Brain pericyte (primary cell): Measurements from ENCODE around the gene KRTAP2-1.
"Not testable (repeated sequence)": the region's sequence is repeated elsewhere in the genome, so short reads cannot be mapped to it uniquely, and the experiment has no call there.

Experiments
- DNase-seq: peaks from one replicate; pipeline ENCODE4 v3.0.0-alpha.2; 2012; ENCODE audit warnings: low read depth, low spot score

KRTAP2-1 gene

DNA sequence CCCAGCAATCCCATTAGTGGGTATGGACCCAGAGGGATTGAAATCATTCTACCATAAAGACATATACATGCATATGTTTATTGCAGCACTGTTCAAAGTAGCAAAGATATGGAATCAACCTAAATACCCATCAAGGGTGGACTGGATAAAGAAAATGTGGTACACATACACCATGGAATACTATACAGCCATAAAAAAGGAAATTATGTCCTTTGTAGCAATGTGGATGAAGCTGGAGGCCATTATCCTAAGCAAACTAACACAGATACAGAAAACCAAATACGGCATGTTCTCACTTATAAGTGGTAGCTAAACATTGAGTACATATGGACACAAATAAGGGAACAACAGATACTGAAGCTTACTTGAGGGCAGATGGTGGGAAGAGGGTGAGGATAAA lies 10.4 kb upstream of the KRTAP2-1 start:
- DNase-seq, result no peak

DNA sequence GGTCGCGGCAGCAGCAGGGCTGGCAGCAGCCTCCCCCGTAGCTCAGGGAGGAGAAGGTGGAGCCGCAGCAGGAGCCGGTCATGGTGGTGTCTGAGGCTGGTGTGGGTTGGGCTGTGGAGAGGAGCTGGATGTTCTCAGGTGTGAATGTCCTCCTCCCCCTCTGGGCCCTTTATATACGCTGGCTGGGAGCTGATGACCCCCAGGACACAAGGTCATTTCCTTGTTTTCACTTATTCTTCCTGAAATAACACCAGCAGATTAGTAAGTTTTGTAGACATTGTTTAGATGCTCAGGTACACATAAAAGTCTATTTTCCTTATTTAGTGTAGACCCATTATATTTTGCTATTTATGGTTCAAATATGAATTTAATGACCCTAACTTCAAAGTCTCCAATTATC lies 8.0 kb upstream of the KRTAP2-1 start, which contains the start of gene KRTAP2-2:
Gene KRTAP2-2, minus strand, starts transcription at position 101 of the 400 bp plus-strand sequence. Its CDS starts 19 bp downstream, at position 82.
- DNase-seq, result not testable (repeated sequence)

DNA sequence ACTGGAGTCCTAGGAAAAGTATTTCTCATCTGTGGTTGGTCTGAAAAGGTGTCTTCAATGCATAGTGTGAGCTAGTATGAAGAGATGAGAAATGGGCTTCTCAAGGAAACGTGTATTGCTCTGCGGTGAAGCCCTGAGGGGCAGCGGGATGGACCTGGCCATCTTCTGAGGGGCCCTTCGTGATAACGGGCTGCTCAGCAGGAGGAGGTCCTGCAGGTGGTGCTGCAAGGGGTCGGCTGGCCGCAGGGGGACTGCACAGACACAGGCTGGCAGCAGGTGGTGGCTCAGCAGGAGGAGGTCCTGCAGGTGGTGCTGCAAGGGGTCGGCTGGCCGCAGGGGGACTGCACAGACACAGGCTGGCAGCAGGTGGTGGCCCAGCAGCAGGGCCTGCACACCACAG lies 7.4 kb upstream of the KRTAP2-1 start:
- DNase-seq, result not testable (repeated sequence)

DNA sequence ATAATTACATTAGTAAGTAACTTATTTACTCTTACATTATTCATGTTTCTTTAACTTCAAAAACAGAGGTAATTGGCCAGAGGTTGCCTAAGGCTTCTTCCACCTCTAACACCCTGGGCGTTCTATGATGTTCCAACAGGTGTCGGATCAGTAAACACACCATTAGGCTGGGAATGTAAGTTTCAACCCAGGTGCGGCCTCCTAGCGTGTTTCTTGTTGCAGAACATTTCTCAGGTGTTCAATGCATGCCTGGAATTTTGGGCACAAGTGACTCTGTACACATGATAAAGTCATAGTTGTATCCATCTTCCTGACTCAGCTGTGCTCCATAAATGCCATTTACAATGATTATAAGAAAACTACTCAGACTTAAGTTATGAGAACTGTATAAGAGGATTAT lies 6.9 kb upstream of the KRTAP2-1 start:
- DNase-seq, result no peak

DNA sequence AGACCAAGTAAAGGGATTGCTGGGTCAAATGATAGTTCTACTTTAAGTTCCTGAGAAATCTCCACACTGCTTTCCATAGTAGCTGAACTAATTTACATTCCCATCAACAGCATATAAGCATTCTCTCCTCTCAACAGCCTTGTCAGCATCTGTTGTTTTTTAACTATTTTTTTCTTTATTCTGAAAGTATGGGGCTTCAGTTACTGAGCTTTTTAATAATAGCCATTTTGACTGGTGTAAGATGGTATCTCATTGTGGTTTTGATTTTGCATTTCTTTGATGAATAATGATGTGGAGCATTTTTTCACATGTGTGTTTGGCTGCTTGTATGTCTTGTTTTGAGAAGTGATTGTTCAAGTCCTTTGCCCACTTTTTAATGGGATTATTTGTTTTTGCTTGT lies 5.5 kb upstream of the KRTAP2-1 start:
- DNase-seq, result no peak

DNA sequence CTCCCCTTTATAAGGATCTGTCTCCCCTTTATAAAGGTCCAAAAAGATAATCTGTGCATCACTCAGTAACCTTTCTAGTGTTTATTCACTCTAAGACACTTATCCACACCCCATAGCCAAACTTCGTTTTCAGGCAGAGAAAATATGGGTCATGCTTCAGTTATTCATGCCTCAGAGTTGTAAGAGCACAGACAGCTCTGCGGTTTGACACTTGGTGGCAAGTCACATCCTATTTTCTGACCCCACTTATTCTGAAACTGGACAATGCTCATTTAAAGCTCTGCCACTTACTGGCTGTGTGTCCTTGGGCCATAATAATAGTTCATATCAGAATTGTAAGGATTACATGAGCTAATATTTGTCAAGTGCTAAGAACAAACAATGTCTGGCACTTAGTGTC lies 2.0 kb upstream of the KRTAP2-1 start:
- no peak for DNase-seq

DNA sequence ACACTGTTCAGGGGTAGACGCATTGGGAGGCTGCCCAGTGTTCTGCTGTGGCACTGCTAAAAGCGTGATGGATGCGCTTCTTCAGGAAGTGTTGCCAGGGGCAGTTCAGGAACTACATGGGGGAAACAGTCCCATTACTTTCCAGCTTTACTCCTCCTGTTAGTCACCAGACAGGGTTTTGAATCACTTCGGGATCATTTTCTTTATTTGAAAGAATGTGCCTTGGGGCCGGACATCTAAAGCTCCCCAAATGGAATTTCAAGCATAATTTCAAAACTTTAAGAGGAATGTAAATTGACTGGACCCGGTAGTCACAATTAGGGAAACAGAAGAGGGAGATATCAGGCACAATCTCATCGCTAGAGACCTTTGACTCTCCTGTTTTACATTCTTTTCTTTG lies 1.3 kb upstream of the KRTAP2-1 start:
- DNase-seq, result no peak

DNA sequence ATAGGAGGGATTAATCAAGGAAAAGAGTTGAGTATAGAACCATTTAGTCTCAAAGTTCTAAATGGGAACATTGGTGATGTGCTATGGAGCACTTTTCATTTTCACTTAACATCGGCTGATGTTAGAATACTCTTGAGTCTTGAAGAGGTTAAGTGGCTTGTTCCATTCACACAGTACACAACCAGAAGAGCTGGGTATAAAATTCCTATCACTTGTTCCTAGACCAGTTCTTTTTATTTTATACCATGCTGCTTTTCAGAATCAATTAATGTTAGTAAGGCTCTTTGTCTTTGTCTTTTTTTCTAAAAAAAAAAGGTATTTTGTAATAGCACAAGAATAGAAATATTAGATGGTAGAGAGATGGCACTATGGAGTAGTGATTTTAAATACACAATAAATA lies 4.2 kb downstream of the KRTAP2-1 start:
- DNase-seq, result no peak

DNA sequence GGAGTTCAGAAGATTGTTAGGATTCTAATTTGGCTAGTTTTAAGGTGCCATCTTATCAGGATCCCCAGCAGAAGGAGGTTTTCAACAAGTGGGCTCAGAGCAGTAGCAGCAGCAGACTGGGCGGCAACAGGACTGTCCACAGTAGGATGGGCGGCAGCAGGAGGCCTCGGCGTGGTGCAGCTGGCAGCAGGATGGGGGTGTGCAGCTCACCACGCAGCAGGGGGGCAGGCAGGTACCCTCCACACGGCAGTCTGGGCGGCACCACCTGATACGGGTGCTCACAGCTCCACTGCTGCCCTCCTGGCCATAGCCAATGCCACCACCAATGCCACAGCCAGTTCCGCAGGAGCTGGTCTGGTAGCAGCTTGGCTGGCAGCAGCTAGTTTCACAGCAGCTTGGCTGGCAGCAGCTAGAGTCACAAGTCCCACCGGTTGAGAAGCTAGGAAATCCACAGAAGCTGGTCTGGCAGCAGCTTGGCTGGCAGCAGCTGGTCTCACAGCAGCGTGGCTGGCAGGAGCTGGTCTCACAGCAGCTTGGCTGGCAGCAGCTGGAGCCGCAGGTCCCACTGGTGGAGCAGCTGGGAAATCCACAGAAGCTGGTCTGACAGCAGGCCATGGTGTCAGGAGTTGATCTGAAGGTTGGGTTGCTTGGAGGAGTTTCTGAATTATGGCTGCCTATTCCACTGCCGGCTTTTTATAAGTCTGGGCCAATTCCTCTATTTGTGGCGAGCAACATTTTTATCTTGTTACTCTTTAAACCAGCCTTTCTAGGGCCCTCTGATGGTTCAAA lies 6.1 kb downstream of the KRTAP2-1 start, which contains the start of gene KRTAP1-1:
Gene KRTAP1-1, minus strand, starts transcription at position 668 of the 789 bp plus-strand sequence. Its CDS starts 53 bp downstream, at position 615.
- DNase-seq, result not testable (repeated sequence)

DNA sequence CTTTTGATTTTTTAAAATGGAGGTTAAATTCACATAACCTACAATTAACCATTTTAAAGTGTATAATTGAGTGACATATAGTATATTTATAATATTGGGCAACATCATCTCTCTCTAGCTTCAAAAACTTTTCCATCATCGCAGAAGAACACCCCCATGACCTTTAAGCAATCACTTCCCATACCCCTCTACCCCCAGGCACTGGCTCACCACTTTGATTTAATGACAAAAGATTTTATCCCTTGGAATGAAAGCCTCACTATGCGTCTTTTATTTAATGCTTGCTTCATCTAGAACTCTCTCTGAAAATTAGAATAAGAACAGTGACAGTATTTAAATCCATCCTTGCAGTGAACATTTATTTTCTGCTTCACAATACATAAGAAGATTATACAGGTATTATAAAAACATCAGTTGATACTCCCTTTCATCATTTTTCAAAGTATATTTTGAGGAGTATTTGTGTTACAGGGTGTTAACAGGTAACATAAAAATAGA lies 9.2 kb downstream of the KRTAP2-1 start:
- no peak for DNase-seq

DNA sequence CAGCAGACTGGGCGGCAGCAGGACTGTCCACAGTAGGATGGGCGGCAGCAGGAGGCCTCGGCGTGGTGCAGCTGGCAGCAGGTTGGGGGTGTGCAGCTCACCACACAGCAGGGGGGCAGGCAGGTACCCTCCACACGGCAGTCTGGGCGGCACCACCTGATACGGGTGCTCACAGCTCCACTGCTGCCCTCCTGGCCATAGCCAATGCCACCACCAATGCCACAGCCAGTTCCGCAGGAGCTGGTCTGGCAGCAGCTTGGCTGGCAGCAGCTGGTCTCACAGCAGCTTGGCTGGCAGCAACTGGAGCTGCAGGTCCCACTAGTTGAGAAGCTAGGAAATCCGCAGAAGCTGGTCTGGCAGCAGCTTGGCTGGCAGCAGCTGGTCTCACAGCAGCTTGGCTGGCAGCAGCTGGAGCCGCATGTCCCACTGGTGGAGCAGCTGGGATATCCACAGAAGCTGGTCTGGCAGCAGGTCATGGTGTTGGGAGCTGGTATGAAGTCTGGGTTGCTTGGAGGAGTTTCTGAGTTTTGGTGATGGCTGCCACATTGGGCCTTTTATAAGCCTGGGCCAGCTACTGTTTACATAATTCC lies 12.7 kb downstream of the KRTAP2-1 start, which contains the start of gene KRTAP1-3:
Gene KRTAP1-3, minus strand, starts transcription at position 529 of the 590 bp plus-strand sequence. Its CDS starts 53 bp downstream, at position 476.
- not testable (repeated sequence) for DNase-seq

DNA sequence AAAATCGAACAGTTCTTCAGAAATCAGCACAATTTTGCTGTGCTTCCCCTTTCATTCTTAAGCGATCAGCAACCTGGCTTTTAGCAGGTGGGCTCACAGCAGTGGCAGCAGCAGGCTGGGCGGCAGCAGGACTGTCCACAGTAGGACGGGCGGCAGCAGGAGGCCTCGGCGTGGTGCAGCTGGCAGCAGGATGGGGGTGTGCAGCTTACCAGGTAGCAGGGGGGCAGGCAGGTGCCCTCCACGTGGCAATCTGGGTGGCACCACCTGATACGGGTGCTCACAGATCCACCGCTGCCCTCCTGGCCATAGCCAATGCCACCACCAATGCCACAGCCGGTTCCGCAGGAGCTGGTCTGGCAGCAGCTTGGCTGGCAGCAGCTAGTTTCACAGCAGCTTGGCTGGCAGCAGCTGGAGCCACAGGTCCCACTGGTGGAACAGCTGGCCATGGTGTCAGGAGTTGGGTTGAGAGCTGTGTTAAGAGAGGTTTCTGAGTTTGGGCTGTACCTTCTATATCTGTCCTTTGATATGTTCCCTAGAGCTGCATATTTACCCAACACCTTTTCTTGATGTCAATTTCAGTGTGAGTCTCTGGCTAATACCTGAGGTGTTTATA lies 17.4 kb downstream of the KRTAP2-1 start, which contains the start of gene KRTAP1-4:
Gene KRTAP1-4, minus strand, starts transcription at position 563 of the 613 bp plus-strand sequence. Its CDS starts 117 bp downstream, at position 446.
- DNase-seq, result no peak

DNA sequence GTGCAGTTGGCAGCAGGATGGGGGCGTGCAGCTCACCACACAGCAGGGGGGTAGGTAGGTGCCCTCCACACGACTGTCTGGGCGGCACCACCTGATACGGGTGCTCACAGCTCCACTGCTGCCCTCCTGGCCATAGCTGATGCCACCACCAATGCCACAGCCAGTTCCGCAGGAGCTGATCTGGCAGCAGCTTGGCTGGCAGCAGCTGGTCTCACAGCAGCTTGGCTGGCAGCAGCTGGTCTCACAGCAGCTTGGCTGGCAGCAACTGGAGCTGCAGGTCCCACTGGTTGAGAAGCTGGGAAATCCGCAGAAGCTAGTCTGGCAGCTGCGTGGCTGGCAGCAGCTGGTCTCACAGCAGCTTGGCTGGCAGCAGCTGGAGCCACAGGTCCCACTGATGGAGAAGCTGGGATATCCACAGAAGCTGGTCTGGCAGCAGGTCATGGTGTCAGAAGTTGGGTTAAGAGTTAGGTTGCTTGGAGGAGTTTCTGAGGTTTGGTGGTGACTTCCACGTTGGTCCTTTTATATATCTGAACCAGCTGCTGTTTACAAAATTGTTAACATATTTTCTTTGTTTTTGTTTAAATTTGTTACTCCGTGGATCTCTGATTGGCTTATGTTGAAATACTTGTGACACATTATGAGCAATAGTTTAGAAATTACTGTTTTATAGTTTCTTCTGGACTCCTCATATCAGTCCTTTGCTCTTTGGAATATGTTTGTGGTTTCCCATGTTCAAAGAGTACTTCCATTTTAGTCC lies 20.2 kb downstream of the KRTAP2-1 start, which contains the start of gene KRTAP1-5:
Gene KRTAP1-5, minus strand, starts transcription at position 494 of the 757 bp plus-strand sequence. Its CDS starts 53 bp downstream, at position 441.
- no peak for DNase-seq

DNA sequence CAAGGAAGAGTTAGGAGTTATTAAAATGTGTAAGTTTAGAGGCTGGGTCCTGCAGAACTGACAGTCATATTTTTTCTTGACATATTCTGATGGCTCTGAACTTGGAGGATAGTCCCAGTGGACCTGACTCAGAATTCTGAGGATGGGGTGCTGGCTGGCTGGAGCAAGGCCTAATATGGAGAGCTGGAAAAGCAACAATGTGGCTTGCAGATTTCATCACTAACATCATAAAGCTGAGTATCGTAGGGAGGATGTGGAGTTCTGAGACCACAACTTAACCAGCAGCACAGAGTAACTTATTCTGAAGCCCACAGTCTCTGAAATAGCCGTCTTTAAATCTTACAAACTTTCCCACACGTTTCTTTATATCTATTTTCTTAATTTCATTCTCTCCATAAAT lies 22.4 kb downstream of the KRTAP2-1 start:
- no peak for DNase-seq

DNA sequence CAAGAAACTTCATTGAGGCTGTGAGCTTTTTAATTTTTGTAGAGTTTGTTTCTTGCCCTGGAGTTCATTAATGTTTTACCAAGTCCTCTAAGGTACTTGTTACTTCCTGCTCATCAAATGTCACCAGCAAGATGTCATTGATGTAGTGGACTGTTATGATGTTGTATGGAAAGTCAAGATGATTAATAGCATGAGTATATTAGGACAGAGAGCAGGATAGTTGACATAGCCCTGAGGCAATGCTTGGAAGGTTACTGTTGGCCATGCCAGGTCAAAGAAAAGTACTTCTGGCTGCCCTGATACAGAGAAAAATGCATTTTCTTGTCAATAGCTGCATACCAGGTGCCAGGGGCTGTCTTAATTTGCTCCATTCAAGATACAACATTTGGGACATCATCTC lies 26.8 kb downstream of the KRTAP2-1 start:
- no peak for DNase-seq

DNA sequence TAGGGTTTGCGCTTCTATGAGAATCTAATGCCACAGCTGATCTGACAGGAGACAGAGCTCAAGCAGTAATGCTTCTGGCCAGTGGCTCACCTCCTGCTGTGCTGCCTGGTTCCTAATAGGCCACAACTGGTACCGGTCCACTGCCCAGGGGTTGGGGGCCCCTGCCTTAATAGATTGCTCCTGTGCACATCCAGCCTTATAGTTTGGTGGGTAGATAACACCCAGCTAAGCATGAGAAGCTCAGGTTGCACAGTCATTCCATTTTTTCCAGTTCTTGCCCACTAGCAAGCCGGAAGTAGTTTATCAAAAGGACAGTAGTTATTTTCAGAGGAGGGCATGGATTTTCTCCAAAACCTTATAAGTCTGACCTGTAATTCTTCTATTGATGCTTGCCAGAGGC lies 27.7 kb downstream of the KRTAP2-1 start:
- DNase-seq, result no peak

DNA sequence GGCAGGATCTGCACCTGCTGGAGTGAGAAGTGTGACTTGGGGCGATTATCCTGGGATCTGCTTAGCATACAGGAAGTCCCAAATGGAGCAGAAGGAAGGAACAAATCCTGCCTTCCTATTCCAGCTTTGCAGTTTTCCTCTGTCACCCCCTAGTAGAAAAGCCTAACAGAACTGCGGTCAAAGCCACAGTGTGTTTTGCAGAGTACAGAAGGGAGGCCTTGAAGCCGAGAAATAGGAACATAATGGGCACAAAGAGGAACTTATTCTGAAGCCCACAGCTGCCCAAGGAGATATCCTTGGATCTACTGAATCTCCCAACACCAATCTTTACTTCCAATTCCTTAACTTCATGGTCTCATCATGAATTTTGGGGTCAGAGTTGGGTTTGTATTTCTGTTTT lies 28.6 kb downstream of the KRTAP2-1 start:
- DNase-seq, result no peak

DNA sequence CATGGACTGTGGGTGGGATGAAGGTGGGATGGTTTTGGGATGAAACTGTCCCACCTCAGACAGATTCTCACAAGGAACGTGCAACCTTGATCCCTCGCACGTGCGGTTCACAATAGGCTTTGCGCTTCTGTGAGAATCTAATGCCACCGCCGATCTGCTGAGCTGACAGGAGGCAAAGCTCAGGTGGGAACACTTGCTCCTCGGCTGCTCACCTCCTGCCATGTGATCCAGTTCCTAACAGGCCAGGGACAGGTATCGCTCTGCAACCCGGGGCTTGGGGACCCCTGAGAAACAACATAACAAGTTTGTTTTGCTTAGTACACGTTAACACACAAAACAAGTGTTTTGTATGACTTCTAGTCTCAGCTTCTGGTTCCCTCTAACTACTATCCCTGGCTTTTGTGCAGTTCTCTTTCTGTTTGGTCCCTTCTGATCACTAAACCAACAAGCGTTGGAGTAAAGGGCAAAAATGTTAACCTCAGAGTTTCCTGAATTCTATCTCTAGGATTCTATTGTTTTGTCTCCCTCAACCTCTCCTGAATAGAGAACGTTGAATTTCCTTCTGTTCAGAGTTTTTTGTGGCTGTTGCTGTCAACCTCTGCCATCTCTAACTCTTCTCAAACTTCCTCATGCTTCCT lies 30.4 kb downstream of the KRTAP2-1 start:
- no peak for DNase-seq

DNA sequence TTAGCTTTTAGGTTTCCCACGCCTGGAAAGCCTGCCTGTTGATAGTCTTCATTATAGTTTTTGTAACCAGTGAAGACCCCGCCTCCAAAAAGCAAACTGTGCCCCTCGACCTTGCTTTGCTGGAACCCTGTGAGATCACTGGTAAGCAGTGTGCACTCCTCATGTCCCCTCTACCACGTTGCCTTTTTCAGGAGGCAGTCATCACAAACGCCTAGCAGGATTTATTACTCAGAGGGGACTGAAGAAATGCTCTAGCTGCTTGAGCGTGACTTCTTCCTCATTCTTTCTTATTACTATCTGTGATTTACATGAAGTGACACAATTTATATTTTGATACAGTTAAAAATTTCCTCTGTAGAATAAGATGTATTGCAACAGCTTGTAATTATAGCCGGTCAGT lies 31.7 kb downstream of the KRTAP2-1 start:
- no peak for DNase-seq

DNA sequence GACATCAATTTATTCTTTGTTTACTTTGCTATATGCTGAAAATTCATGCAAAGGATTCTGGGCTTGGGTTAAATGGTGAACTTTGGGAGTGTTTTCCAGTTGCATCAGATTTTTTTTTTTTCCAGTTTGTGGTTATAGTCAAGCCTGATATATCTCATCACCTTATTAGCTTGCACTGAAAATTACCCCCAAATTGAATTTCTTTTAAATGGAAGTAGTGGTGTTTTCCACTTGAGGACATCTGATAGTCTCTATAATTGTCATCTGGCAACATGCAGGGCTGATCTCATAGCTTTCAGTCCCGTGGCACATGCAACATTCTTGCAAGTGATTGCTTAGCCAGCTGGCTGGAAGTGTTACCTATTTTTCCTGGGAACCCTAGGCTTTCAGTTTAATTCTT lies 33.5 kb downstream of the KRTAP2-1 start:
- DNase-seq, result no peak

DNA sequence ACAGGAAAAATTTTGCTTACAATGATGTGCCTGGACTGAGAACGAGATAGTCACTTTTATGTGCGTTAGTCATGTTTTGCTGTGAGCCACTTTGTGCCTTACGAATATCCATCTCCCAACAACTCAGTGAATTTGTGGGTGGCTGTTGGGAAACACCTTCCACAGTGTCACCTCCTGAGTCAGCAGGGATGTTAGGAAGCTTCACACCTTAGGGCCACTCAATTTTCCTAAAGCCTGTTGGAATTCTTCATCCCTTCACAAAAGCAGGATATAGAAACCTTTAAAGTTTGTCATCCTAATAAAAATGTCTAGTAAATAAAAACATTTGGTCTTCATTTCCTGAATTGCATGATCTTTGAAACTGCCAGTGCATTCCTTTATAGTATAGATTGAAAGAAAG lies 33.9 kb downstream of the KRTAP2-1 start:
- no peak for DNase-seq
